ENCODE data around the gene BORCS5.

The BORCS5 gene

GRCh38 chr12:12393171-12393570, 36.3 kb downstream of the BORCS5 start:
- no peaks in the 10 kb centered on the region for H3K36me3 ChIP-seq (ENCODE audit: insufficient read depth)
- no peak for TF ChIP-seq CTCF (conservative IDR thresholded peaks at IDR 0.05; ENCODE audit: low read depth, low read length)
- H3K4me1 ChIP-seq (ENCODE audit: low read depth, poor library complexity, severe bottlenecking), result peaks cover 18% of the 10 kb centered on the region
- H3K27ac ChIP-seq, result no peak overlapping the region
- no peak overlapping the region for H3K4me3 ChIP-seq (IDR thresholded peaks at IDR 0.05; ENCODE audit: insufficient read depth, low read depth, low read length)
- H3K79me2 ChIP-seq (ENCODE audit: insufficient read depth, low read depth), result no peaks in the 10 kb centered on the region
- H4K20me1 ChIP-seq (ENCODE audit: insufficient read depth), result no peaks in the 10 kb centered on the region
- no peak overlapping the region for H3K9ac ChIP-seq
- H3K27me3 ChIP-seq (ENCODE audit: insufficient read depth, low read depth), result no peaks in the 10 kb centered on the region
- H3K4me2 ChIP-seq, result no peak overlapping the region; the same call in 1 of the 2 replicates
- H2AFZ ChIP-seq (ENCODE audit: low read depth), result no peak overlapping the region

DNA sequence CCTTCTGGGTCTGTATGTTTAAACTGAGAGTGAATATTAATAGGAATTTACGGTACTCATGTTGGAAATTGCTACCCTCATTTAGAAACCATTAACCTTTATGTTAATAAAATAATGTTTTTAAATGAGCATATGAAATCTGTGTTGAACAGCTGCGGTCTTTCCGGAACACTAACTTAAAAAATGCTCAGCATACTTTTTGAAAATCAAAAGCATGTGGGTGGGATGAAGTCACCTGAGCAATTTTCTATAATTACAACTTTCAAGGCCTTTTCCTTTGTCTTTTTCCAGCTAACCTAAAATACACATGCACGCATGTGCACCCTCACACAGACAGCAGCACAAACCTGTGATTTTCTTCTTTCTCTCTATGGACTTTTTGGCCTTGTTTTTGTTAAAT, 39.8 kb downstream of the BORCS5 start:
- Histone ChIP-seq H4K20me1 (ENCODE audit: insufficient read depth) (no peaks in the 10 kb centered on the region), H3K9ac (no peak overlapping the region), H3K27ac (no peak overlapping the region), H3K4me3 (IDR thresholded peaks at IDR 0.05; ENCODE audit: insufficient read depth, low read depth, low read length) (no peak overlapping the region), H3K79me2 (ENCODE audit: insufficient read depth, low read depth) (no peaks in the 10 kb centered on the region), H3K4me1 (ENCODE audit: low read depth, poor library complexity, severe bottlenecking) (peaks cover 9% of the 10 kb centered on the region), H2AFZ (ENCODE audit: low read depth) (no peak overlapping the region), H3K36me3 (ENCODE audit: insufficient read depth) (no peaks in the 10 kb centered on the region), H3K27me3 (ENCODE audit: insufficient read depth, low read depth) (no peaks in the 10 kb centered on the region), H3K4me2 (no peak overlapping the region)
- no peak for TF ChIP-seq CTCF (conservative IDR thresholded peaks at IDR 0.05; ENCODE audit: low read depth, low read length)

GRCh38 chr12:12397184-12397583, 40.3 kb downstream of the BORCS5 start:
- no peak overlapping the region for H3K9ac ChIP-seq
- H3K4me1 ChIP-seq (ENCODE audit: low read depth, poor library complexity, severe bottlenecking), result peaks cover 9% of the 10 kb centered on the region
- H3K79me2 ChIP-seq (ENCODE audit: insufficient read depth, low read depth), result no peaks in the 10 kb centered on the region
- no peak overlapping the region for H3K4me3 ChIP-seq (IDR thresholded peaks at IDR 0.05; ENCODE audit: insufficient read depth, low read depth, low read length)
- H3K27ac ChIP-seq, result no peak overlapping the region
- no peak overlapping the region for H3K4me2 ChIP-seq
- no peaks in the 10 kb centered on the region for H3K36me3 ChIP-seq (ENCODE audit: insufficient read depth)
- no peaks in the 10 kb centered on the region for H4K20me1 ChIP-seq (ENCODE audit: insufficient read depth)
- no peak overlapping the region for H2AFZ ChIP-seq (ENCODE audit: low read depth)
- H3K27me3 ChIP-seq (ENCODE audit: insufficient read depth, low read depth), result no peaks in the 10 kb centered on the region
- no peak for TF ChIP-seq CTCF (conservative IDR thresholded peaks at IDR 0.05; ENCODE audit: low read depth, low read length)

DNA sequence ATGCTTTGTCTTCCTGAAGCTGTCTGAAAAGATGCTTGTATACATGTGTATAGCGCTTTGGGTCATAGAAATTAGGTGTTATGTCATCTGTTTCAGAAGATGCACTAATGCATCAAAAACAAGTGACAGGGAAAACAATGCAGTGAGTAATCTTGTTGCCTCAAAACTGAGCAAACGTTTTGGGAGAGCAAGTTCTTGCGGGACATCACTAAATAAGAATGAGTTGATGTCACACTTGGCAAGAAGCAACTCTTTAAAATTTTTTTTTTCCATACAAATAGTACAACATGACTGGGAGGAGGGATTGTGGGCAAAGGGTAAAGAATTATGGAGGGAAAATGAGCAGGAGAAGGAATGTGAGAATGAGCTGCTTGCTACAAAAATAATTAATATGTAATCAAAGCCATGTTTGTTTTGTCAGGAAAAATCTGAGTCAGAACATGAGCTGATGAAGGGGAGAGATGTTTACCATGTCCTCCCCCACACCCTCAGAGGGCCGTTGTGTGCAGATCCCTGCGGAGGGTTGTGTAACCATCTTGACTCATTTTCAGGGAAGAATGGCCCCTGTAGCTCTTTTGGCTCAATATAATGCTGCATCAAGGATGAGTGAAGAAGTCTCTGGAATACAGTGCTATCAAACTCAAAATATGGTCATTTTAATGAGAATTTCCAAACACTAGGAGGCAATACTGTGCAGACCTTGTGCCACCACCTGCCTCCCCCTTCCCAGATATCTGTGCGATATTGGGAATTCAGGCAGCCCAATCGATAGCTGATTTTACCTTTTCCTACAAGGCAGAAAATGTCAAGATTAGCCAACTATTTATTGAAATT, 41.4 kb downstream of the BORCS5 start:
- Histone ChIP-seq H3K27me3 (ENCODE audit: insufficient read depth, low read depth) (no peaks in the 10 kb centered on the region), H3K36me3 (ENCODE audit: insufficient read depth) (no peaks in the 10 kb centered on the region), H3K27ac (no peak overlapping the region), H3K9ac (no peak overlapping the region), H3K79me2 (ENCODE audit: insufficient read depth, low read depth) (no peaks in the 10 kb centered on the region), H3K4me1 (ENCODE audit: low read depth, poor library complexity, severe bottlenecking) (peaks cover 2% of the 10 kb centered on the region), H3K4me2 (no peak overlapping the region), H4K20me1 (ENCODE audit: insufficient read depth) (no peaks in the 10 kb centered on the region), H3K4me3 (IDR thresholded peaks at IDR 0.05; ENCODE audit: insufficient read depth, low read depth, low read length) (no peak overlapping the region), H2AFZ (ENCODE audit: low read depth) (no peak overlapping the region)
- no peak for TF ChIP-seq CTCF (conservative IDR thresholded peaks at IDR 0.05; ENCODE audit: low read depth, low read length)
